Stimulated activated CD8-positive, alpha-beta memory T cell treated with anti-CD3 and anti-CD28 coated beads, Interleukin-4, amount 100 ng/mL, for 24 hours (primary cell): Measurements from ENCODE around the gene MS4A4A.

Experiments used
- DNase-seq: peaks from one replicate; pipeline ENCODE4 v3.0.0-alpha.2; 2020; ENCODE audit warnings: low read depth

Gene MS4A4A

DNA sequence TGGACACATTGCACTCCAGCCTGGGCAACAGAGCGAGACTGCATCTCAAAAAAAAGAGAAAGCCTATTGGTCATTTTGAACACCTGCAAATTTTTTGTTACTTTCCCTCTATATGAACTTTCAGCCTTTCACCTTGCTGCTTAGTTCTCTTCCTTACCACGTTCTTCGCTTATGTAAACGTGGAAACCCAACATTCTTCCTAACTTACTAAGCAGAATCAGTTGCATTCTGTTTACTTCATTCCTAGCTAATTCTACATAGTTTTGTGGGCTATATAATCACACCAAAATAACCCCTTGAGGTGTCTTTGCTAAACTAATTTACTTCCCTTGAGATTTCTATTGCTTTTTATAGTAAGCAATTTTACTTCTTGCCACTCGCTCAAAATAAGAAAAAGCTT lies 23.2 kb downstream of the MS4A4A start:
- no peak for DNase-seq

DNA sequence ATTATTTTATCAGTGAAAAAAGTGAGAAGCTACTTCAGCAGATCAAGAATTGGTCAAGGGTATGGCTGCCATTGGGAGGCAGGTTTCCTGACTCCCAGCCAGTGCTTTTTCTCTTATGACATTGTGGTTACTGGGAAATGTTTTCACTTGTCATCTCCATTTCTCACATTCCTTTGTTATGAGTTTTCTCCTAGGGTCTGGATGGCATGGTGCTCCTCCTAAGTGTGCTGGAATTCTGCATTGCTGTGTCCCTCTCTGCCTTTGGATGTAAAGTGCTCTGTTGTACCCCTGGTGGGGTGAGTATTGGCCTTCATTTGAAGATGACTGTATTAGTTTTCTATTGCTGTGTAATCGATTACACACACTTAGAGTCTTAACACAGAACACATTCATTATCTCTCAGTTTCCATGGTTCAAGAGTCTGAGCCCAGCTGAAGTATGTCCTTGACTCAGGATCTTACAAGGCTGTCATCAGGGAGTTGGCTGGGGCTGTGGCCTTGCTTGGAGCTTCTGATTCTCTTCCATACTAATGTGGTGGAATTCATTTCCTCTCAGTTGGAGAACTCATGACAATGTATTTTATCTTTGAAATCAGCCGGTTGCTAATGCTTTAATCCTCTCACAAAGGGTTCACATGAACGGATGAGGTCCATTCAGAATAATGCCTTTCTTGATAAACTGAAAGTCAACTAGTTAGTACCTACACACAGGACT lies 25.6 kb downstream of the MS4A4A start:
- DNase-seq = no peak

DNA sequence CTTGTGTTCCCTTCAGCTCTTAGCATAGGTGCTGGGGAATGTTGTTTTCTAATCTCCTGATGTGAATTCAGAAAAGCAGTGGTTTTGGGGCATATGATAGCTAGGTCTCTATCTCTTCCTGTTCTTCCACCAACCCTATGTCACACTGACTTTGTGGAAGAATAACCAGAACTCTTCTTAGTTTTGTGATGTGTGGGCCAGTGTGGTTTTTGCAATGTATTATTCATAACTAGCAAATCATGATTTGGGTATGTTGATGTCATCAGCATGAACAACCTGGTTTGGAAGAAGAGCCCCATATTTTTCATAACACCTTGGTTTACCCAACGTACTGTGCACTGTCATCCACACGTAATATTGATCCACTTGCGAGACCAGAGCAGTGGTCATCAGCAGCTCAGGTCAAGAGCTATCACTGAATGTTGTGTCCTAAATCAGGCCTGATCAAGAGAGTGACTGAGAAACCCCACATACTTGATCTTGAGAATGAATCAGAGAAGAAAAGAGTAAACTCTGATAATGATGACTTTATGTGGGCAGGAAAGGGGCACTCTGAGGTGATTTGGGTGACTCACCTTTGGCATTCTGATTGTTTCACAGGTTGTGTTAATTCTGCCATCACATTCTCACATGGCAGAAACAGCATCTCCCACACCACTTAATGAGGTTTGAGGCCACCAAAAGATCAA lies 27.2 kb downstream of the MS4A4A start:
- DNase-seq = no peak

DNA sequence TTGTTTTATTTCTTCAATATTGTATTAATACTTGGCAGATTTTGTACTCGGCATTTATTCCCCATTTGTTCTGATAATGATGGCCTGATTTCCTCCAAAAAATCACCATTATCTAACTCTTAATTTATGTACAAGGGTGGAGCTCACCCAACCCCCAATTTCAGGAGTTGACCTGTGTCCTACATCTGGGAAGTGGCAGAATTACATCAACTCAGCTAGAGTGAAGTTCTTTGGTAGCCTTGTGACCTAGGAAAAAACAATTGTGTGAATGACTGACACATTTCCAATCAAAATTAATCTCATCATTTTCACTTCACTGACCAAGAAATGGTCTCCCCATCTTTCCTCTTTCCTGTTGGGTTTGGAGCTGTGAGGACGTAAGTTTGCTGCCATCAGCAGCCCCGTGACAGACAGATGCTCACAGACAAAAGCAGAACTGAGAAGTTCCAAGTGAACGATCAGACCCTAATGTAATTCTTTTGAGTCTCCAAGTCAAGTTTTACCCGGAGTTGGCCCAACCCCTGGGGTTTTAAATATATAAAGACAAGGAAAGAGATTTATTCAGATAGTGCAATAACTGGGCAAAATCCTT lies 30.0 kb downstream of the MS4A4A start:
- DNase-seq = no peak

DNA sequence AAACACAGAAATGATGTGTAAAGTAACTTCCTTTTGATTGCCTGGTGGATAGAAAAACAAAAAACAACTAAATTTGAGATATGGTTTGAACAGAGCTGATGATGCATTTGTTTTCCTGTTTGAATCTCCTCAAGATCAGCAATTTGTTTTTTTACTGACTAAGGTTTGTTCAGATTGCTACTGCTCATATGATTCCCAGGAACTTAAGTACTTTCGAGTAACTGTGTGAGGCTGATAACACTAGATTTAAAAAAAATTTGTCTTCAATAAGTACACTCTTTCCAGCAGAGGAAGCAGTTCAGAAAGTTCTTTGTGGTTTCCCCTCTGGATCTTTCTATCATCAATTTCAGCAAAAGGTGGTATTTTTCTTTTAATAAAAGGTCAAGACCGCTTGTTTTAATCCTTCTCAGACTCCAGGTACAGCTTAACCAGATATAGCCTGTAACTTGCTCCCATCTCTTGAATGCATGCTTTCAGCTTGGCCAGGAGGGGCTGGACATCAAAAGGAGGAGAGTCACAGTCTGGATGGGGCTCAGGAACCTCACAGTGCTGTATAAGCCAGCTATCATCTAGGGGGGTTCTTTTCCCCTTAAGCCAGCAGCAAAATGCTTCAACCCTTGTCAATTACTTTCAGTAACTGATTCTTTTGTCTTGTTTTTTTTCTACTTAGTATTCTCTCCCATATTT lies 34.3 kb downstream of the MS4A4A start:
- no peak for DNase-seq

DNA sequence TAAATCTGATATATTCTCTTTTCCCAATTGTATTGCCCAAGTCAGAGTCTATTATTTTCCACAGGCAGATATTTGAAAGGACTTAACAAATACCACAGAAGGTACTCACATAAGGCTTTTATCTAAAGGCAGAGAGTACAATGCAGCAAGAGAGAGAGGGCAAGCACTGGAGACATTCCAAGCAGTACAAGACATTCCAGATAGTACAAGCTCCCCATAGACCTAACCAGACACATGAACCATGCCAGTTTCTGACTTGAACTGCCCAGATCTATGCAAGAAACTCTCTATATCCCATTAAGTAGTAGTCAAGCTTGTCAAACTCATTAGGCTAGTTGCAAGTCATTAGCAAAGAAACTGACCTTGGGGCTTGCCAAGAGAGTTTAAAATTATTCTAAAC lies 35.4 kb downstream of the MS4A4A start:
- no peak for DNase-seq

DNA sequence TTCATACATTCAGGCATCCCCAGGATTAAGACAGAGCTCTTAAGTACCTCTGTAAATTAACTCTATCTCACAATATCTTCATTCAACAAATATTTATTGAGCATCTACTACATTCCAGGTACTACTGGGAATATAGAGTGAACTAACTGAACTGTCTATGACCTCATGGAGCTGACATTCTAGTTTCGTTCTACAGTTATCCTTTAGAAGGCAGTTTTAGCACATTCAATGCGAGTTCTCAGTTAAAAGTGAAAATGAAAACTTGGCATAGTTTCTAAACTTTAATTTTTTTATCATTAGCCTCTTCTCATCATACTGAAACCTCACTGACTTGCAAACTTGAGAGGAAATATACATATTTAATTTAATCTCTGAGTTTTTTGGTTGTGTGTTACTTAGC lies 35.9 kb downstream of the MS4A4A start:
- no peak for DNase-seq

DNA sequence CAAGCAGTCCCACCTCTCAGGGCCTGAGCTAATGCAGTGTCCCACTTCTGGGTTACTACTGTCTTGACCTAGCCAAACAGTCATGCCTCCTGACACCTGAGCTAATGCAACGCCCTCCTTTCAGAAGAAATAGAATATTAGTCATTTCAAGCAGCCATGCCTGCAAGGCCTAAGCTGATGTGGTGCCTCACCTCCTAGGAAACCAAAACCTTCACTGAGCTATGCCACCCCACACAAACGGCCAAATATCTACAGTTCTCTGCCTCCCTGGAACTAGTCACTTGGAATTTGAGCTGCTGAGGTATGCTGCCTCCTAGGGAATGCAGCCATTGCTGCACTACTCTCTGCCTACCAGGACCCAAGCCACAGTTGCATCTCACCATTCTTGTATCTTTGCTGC lies 38.3 kb downstream of the MS4A4A start:
- no peak for DNase-seq

DNA sequence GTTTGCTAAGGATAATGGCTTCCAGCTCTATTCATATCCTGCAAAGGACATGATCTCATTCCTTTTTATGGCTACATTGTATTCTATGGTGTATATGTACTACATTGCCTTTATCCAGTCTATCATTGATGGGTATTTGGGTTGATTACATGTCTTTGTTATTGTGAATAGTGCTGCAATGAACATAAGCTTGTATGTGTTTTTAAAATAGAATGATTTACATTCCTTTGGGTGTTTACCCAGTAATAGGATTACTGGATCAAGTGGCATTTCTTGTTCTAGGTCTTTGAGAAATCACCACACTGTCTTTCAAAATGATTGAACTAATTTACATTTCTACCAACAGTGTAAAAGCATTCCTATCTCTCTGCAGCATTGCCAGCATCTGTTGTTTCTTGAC lies 40.6 kb downstream of the MS4A4A start:
- DNase-seq = no peak

DNA sequence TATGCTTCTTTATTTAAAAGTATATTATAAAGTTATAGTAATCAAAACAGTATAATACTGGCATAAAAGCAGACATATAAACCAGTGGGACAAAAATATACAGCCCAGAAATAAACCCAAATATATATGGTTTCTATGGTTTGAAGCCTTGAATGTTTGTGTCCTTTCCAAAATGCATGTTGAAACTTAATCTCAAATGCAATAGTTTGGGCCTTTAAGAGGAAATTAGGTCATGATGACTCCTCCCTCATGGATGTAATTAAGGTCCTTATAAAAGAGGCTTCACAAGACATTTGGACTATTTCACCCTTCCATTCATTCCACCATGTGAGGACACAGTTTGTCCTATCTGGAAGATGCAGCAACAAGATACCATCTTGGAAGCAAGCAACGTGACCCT lies 46.5 kb downstream of the MS4A4A start, which contains the start of gene MS4A6E:
MS4A6E (plus strand) TSS at position 301 of the 400 bp plus-strand sequence. CDS start 7,641 bp downstream, outside the sequence.
- DNase-seq = no peak

DNA sequence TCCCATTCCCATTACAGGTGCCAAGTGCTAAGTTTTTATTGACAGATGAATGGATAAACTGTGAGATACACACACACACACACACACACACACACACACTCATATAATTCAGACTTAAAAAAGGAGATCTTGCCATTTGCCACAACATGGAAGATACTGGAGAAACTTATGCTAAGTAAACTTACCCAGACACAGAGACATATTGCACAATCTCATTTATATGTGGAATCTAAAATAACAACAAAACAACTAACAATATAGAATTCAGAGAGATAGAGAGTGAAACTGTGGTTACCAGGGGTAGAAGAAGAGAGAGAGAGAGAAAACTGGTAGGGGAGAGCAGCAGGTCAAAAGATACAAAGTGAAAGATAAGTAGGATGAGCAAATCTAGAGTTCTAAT lies 48.0 kb downstream of the MS4A4A start:
- DNase-seq = no peak

DNA sequence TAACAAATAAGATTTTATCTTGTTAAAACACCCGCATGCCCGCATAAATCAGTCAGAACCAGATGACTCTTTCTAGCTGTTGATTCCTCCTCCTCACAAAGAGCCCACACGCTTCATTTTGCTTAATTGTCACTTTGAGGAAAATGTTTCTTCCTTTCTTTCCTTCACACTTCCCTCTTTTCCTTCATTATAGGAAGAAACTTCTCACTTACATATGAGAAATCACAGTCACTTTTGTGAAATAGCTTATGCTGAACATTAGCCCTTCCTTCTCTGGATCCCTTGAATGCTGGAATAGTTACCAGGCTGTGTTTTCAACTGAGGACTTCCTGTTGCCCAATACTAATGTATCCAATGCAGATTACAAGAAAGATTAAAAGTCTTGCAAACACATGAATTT lies 52.4 kb downstream of the MS4A4A start:
- no peak for DNase-seq

DNA sequence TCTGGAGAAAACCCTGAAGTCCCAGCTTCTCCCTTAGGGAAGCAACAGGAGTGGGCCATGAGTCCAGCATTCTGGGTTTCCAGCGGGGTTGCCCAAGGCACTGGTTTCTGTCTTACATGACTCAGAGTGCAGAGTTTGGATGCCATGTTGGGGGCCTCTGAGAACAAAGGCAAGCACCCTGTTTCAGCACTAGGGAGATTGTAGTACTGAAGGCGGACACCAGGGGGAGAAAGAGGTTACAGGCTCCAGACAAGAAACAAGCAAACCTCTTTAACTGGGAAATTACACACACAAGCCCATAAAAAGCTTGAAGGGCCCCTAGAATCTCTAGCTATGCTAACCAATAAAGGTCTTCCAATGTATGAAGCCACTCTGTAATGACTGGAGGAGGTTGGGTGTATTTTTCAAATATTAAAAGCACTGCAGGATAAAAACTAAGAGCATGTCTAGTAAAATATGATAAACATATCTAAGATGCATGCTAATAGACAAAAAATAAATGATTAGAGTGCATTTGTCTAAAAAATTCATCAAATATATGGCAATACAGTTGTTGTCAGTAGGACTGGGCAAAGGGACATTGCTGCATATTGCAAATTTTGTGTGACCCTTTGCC lies 53.6 kb downstream of the MS4A4A start:
- peak; percentile 35 for DNase-seq

DNA sequence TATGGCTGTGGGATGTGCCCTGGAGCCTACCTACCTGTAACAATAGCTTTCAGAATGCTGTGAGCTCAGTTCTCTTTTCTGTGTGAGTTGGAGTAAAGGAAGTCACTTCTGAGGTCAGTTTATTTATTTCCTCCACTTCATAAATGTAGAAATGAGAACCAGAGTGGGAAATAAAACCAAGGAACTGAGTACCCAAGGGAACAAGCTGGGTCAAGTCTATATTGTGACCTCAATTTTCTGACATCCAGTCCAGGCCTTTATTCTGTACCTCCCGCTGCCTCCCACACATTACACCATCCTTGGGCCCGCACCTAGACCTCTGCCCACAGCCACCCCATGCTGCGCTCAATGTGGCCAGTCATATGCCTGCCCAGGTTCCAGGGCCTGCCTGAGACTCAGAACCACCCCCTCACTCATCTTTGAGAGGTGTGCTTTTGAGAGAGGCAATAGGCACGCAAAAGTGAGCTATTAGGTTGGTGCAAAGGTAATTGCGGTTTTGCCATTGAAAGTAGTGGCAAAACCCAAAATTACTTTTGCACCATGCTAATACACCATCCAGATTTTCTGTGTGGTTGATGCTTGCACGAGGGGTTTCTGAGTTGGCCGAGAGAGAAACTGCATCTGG lies 56.4 kb downstream of the MS4A4A start:
- DNase-seq = no peak

DNA sequence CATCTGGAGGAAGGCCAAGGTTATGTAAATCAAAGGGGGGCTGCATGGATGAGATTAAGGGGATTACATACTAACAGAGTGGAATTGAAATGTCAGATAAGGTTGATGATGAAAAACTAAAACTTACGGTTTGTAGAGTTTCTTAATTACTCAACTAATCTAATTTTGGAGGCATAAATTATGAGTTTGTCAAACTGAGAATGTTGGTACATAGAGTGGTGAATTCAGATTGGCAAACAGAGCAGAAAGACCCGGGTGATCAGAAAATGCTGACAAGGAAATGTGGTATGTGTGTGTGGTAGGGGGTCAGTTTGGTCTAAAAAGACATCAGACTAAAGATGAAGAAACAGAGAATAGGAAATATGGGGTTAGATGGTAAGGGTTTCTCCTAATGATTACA lies 57.6 kb downstream of the MS4A4A start:
- DNase-seq = no peak

DNA sequence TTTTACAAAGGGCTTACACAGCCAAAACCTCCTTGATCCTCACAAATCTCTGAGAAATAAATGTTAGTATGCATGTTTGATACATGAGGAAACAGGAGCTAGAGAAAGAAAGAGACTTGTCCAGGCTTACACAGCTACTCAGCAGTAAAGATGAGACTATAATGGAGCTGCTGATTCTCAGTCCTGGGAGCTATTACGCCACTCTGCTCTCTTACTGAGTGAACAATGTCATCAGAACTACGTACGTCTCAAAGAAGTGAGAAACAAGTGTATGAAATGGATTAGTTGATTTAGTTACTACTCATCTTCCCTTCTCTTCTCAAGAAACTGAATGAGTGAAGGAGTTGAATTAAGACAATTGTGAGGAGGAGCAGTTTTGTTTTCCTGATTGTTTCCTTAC lies 58.9 kb downstream of the MS4A4A start:
- DNase-seq = no peak

DNA sequence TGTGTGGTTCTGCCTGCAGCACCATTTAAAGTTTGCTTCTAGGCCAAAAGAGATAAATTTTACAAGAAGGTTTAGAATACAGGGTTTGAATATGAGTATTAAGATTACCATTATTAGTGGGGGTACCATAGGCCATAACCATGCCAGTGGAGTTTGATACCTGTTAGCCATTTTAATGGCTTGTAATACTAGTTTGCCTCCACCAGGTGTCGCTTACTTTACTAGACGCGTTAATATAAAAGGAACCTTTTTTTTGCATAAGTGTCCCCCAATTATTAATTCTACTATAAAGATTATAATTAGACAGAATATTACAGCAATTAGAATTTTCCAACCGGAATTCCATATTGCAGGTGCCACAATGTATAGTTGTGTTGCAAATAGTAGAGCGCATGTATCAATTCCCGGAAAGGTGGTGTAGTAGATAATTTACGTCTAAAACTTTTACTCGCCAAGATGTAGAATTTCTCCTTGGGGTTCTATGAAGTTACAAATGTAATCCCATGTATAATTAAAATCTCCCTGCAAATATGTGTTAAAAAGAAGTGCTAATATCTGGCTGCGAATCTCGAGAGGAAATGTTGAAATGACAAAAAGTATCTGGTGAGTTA lies 62.7 kb downstream of the MS4A4A start:
- no peak for DNase-seq

DNA sequence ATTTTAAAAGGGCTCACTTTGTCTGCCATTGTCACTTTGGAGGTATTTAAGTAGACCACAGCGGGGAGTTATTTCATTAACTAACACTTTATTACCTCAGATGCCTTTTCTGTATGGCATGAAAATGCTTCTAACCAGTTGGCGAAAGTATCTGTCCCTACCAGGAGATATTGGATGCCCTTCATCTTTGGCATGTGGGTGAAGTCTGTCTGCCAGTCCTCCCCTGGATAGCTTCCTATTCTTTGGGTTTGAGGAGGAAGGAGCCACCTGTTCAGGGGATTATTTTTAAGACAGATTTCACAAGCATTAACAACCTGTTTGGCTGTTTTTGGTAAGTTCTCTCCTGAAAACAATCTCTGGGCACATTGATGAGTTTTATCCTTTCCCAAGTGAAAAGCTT lies 63.7 kb downstream of the MS4A4A start:
- DNase-seq = no peak

DNA sequence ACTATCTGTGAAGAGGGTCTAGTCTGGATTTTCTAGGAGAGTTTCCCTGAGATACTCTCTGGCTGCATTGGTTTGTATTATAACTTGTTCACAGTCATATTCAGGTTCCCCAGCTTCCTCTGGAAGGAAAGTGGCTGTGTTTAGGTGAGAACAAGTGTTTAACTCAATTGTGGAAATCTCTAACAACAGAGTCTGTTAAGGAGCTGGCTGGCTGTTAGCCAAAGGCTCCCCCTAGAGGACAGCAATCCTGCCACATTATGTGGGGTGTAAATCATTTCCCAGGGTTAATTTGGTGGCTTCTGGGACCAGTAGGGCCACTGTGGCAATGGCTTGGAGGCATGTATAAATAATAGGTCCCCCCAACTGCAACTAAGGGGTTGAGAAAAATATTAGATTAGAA lies 65.0 kb downstream of the MS4A4A start:
- DNase-seq = no peak

DNA sequence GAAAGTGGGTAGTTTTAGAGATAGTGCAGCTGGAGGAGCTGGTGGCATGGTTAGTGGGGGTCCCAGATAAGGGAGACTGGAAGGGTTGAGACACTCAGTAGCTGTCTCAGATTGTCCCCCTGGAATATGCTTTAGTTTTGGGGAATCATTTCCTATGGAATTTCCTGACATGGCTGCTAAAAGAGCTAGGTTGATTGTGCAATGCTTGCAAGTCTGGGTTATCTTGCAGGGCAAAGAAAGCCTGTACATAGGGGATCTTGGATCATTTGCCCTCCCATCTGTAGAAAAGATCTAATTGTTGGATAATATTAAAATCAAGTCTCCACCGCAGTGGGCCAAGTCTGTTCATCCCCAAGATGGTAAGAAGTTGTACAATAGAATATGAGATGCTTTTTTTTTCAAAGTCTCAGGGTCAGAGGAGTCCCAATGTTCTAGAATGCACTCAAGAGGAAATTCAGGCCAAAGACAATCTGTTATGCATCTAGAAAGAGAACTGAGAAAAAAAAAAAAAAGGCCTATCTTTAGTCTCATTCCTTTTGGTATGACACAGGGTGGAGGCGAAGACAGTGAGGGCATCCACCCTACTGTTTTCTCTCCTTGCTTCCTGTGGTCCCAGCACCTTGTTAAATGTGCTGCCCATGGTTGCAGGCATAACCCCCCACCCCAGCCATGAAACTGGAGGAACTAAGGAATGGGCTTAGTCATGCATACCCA lies 66.8 kb downstream of the MS4A4A start:
- DNase-seq = no peak

DNA sequence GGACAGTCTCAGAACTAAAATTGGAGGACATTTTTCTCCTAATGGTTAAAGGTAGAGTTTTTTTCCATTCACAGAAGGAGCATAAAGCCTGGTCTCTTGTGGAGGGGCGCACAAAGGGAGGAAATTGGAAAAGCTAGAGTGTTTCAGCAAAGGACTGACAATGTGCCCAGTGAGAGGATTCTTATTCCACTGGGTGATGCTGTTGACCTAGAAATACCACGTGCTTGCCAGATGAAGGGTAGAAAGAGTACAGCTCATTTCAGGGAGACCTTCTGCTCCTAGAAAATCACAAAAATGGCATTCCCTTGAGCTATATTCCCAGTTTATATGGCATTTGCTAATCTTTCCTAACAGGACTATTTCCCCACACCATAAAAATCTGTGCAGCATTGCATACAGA lies 67.7 kb downstream of the MS4A4A start:
- DNase-seq = no peak
